Measurements from ENCODE around the gene KIAA1217.

- no peak for TF ChIP-seq ZBTB26 (tag by site-specific recombination; optimal IDR thresholded peaks at IDR 0.05)
- TF ChIP-seq, protein P1, sequence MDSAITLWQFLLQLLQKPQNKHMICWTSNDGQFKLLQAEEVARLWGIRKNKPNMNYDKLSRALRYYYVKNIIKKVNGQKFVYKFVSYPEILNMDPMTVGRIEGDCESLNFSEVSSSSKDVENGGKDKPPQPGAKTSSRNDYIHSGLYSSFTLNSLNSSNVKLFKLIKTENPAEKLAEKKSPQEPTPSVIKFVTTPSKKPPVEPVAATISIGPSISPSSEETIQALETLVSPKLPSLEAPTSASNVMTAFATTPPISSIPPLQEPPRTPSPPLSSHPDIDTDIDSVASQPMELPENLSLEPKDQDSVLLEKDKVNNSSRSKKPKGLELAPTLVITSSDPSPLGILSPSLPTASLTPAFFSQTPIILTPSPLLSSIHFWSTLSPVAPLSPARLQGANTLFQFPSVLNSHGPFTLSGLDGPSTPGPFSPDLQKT (IDR thresholded peaks at IDR 0.05; ENCODE audit: borderline replicate concordance, low read depth, low read length) = no peak
- TF ChIP-seq OVOL3 (tag by site-specific recombination; IDR thresholded peaks at IDR 0.05) = no peak
- TF ChIP-seq ZFP41 (tag by site-specific recombination; IDR thresholded peaks at IDR 0.05; ENCODE audit: borderline replicate concordance) = no peak
- no peak for TF ChIP-seq ZNF792 (tag by site-specific recombination; IDR thresholded peaks at IDR 0.05)
- TF ChIP-seq, protein P2, sequence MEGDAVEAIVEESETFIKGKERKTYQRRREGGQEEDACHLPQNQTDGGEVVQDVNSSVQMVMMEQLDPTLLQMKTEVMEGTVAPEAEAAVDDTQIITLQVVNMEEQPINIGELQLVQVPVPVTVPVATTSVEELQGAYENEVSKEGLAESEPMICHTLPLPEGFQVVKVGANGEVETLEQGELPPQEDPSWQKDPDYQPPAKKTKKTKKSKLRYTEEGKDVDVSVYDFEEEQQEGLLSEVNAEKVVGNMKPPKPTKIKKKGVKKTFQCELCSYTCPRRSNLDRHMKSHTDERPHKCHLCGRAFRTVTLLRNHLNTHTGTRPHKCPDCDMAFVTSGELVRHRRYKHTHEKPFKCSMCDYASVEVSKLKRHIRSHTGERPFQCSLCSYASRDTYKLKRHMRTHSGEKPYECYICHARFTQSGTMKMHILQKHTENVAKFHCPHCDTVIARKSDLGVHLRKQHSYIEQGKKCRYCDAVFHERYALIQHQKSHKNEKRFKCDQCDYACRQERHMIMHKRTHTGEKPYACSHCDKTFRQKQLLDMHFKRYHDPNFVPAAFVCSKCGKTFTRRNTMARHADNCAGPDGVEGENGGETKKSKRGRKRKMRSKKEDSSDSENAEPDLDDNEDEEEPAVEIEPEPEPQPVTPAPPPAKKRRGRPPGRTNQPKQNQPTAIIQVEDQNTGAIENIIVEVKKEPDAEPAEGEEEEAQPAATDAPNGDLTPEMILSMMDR (tag by site-specific recombination; IDR thresholded peaks at IDR 0.05) = no peak
- no peak for TF ChIP-seq ZNF777 (tag by site-specific recombination; IDR thresholded peaks at IDR 0.05; ENCODE audit: borderline replicate concordance)
- no peak for TF ChIP-seq REST (tag by site-specific recombination; IDR thresholded peaks at IDR 0.05)
- TF ChIP-seq ZBTB21 (tag by site-specific recombination; IDR thresholded peaks at IDR 0.05) = no peak
- TF ChIP-seq ZNF112 (tag by site-specific recombination; IDR thresholded peaks at IDR 0.05) = no peak
- TF ChIP-seq ZNF148 (tag by site-specific recombination; IDR thresholded peaks at IDR 0.05; ENCODE audit: borderline replicate concordance) = no peak
- TF ChIP-seq KLF7 (tag by site-specific recombination; IDR thresholded peaks at IDR 0.05; ENCODE audit: borderline replicate concordance) = no peak
These were observed 347.3 kb downstream of the KIAA1217 start for GRCh38 chr10:24556126-24556749.
